ENCODE results near the gene CCDC197. TPM values are rescaled to one million over a fixed set of nuclear protein-coding genes. Genes with fewer than 3 reads are reported as not detected.

Gene CCDC197
- total and polyA plus RNA-seq, 7 donors = not detected

- no peaks in the 10 kb centered on the region for H3K9me3 ChIP-seq
- intact Hi-C loops (cut with DNase I) = no loop called here
- WGBS, 2 donors = 94 to 96% methylated on average over 10 of the region's 10 CpGs
- no peak for DNase-seq
- H3K27me3 ChIP-seq = no peaks in the 10 kb centered on the region
- H3K4me3 ChIP-seq = no peak overlapping the region
- H3K27ac ChIP-seq = peak overlapping the region; percentile 58 to 92 (median 86)
- peaks cover 0 to 92% (median 71%) of the 10 kb centered on the region in 4 donors for H3K4me1 ChIP-seq
- H3K36me3 ChIP-seq = peaks cover 0 to 42% (median 12%) of the 10 kb centered on the region in 4 donors
- no peak for TF ChIP-seq POLR2AphosphoS5 (IDR thresholded peaks at IDR 0.05)
- no peak for TF ChIP-seq POLR2A (IDR thresholded peaks at IDR 0.05)
- TF ChIP-seq CTCF (IDR thresholded peaks at IDR 0.05) = no peak
- TF ChIP-seq EP300 (IDR thresholded peaks at IDR 0.05) = no peak
These were observed 32.8 kb upstream of the CCDC197 start for GRCh38 chr14:93964281-93964680.

- Histone ChIP-seq H3K4me3 (no peak overlapping the region), H3K27ac (peak overlapping the region; percentile 58 to 92 (median 86)), H3K9me3 (no peaks in the 10 kb centered on the region), H3K36me3 (peaks cover 0 to 41% (median 12%) of the 10 kb centered on the region in 4 donors), H3K4me1 (peaks cover 0 to 92% (median 71%) of the 10 kb centered on the region in 4 donors), H3K27me3 (no peaks in the 10 kb centered on the region)
- intact Hi-C loops (cut with DNase I) = no loop called here
- DNase-seq = no peak
- TF ChIP-seq CTCF (IDR thresholded peaks at IDR 0.05) = no peak
- no peak for TF ChIP-seq POLR2AphosphoS5 (IDR thresholded peaks at IDR 0.05)
- 94 to 95% methylated on average over 3 of the region's 3 CpGs for WGBS, 2 donors
These were observed 32.2 kb upstream of the CCDC197 start for GRCh38 chr14:93964820-93965286.

GRCh38 chr14:93965287-93965821, 31.7 kb upstream of the CCDC197 start:
- no peaks in the 10 kb centered on the region for H3K27me3 ChIP-seq
- intact Hi-C loops (cut with DNase I) = no loop called here
- no peaks in the 10 kb centered on the region for H3K9me3 ChIP-seq
- peaks cover 0 to 92% (median 72%) of the 10 kb centered on the region in 4 donors for H3K4me1 ChIP-seq
- H3K4me3 ChIP-seq = no peak overlapping the region
- 85% methylated on average over 3 of the region's 3 CpGs for whole genome bisulfite sequencing, 2 donors
- DNase-seq = no peak
- H3K36me3 ChIP-seq = peaks cover 0 to 36% (median 12%) of the 10 kb centered on the region in 4 donors
- TF ChIP-seq POLR2A (IDR thresholded peaks at IDR 0.05) = no peak
- no peak for TF ChIP-seq EP300 (IDR thresholded peaks at IDR 0.05)
- no peak for TF ChIP-seq CTCF (IDR thresholded peaks at IDR 0.05)
- peak in 1 of 4 donors; percentile 21 for TF ChIP-seq POLR2AphosphoS5 (IDR thresholded peaks at IDR 0.05)
- H3K27ac ChIP-seq = peak overlapping the region; percentile 58 to 92 (median 86)

GRCh38 chr14:93965946-93966474, 31.1 kb upstream of the CCDC197 start:
- Histone ChIP-seq H3K4me1 (peaks cover 0 to 93% (median 77%) of the 10 kb centered on the region in 4 donors), H3K4me3 (no peak overlapping the region), H3K27ac (peak overlapping the region; percentile 58 to 92 (median 86)), H3K9me3 (no peaks in the 10 kb centered on the region), H3K27me3 (no peaks in the 10 kb centered on the region), H3K36me3 (peaks cover 0 to 32% (median 10%) of the 10 kb centered on the region in 4 donors)
- TF ChIP-seq POLR2AphosphoS5 (IDR thresholded peaks at IDR 0.05) = no peak
- TF ChIP-seq EP300 (IDR thresholded peaks at IDR 0.05) = no peak
- no peak for TF ChIP-seq POLR2A (IDR thresholded peaks at IDR 0.05)
- TF ChIP-seq CTCF (IDR thresholded peaks at IDR 0.05) = no peak
- no peak for DNase-seq
- intact Hi-C loops (cut with DNase I) = no loop called here
- 87 to 93% methylated on average over 3 of the region's 3 CpGs for WGBS, 2 donors

Measured in sigmoid colon (tissue), 7 donors.